Measurements from ENCODE around the gene CUL4A.
"Not testable (repeated sequence)": the region's sequence is repeated elsewhere in the genome, so short reads cannot be mapped to it uniquely, and the experiment has no call there.

CUL4A gene

GRCh38 chr13:113292021-113292862 is 82.8 kb downstream of the CUL4A start:
- Mint-ChIP-seq H3K36me3 (peaks cover 5% of the 10 kb centered on the region), H3K9me3 (peaks cover 4% of the 10 kb centered on the region), H3K27me3 (peaks cover 79% of the 10 kb centered on the region), H3K4me3 (peak overlapping the region; percentile 1), H3K27ac (no peak overlapping the region), H3K4me1 (peaks cover 20% of the 10 kb centered on the region)
- CTCF ChIA-PET: no interaction called here
- peak; percentile 27 for DNase-seq

GRCh38 chr13:113293686-113294085 is 84.3 kb downstream of the CUL4A start:
- Mint-ChIP-seq H3K27ac (no peak overlapping the region), H3K36me3 (peaks cover 8% of the 10 kb centered on the region), H3K27me3 (peaks cover 68% of the 10 kb centered on the region), H3K9me3 (peaks cover 4% of the 10 kb centered on the region), H3K4me3 (no peak overlapping the region), H3K4me1 (peaks cover 30% of the 10 kb centered on the region)
- CTCF ChIA-PET: no interaction called here
- no peak for DNase-seq

GRCh38 chr13:113295776-113296175 is 86.4 kb downstream of the CUL4A start:
- peaks cover 9% of the 10 kb centered on the region for H3K36me3 Mint-ChIP-seq
- H3K27me3 Mint-ChIP-seq: peaks cover 48% of the 10 kb centered on the region
- peak overlapping the region; percentile 85 for H3K4me3 Mint-ChIP-seq
- peak overlapping the region; percentile 15 for H3K27ac Mint-ChIP-seq
- H3K9me3 Mint-ChIP-seq: peaks cover 4% of the 10 kb centered on the region
- DNase-seq: no peak
- CTCF ChIA-PET: no interaction called here
- H3K4me1 Mint-ChIP-seq: peaks cover 37% of the 10 kb centered on the region

GRCh38 chr13:113296823-113297369 is 87.5 kb downstream of the CUL4A start, which contains the start of gene LAMP1:
Gene LAMP1 (plus strand): TSS chr13:113297239. CDS start chr13:113297435, 196 bp downstream.
- CTCF ChIA-PET: interaction anchor here (1.2 kb wide), 1 partner anchor 193 kb away, joined by 3 read pairs; no protein-coding TSS in a partner anchor
- Mint-ChIP-seq H3K27me3 (peaks cover 37% of the 10 kb centered on the region), H3K27ac (peak within 1 kb of the TSS; percentile 98), H3K4me1 (peaks cover 35% of the 10 kb centered on the region), H3K4me3 (peak within 1 kb of the TSS; percentile 85), H3K9me3 (peaks cover 4% of the 10 kb centered on the region), H3K36me3 (peaks cover 9% of the 10 kb centered on the region)
- DNase-seq: peak; percentile 97

GRCh38 chr13:113297370-113298042 is 88.1 kb downstream of the CUL4A start:
- Mint-ChIP-seq H3K36me3 (peaks cover 9% of the 10 kb centered on the region), H3K9me3 (peaks cover 4% of the 10 kb centered on the region), H3K27ac (peak overlapping the region; percentile 93), H3K4me1 (peaks cover 29% of the 10 kb centered on the region), H3K4me3 (peak overlapping the region; percentile 85), H3K27me3 (peaks cover 31% of the 10 kb centered on the region)
- CTCF ChIA-PET: interaction anchor here (1.2 to 1.6 kb wide), 2 partner anchors 96 to 192 kb away, joined by 3 read pairs; no protein-coding TSS in a partner anchor
- DNase-seq: peak; percentile 69

GRCh38 chr13:113298043-113298945 is 88.9 kb downstream of the CUL4A start:
- Mint-ChIP-seq H3K9me3 (peaks cover 4% of the 10 kb centered on the region), H3K36me3 (peaks cover 9% of the 10 kb centered on the region), H3K27me3 (peaks cover 24% of the 10 kb centered on the region), H3K4me3 (peak overlapping the region; percentile 85), H3K27ac (peak overlapping the region; percentile 93), H3K4me1 (peaks cover 27% of the 10 kb centered on the region)
- no peak for DNase-seq
- CTCF ChIA-PET: interaction anchor here (1.2 to 1.6 kb wide), 2 partner anchors 95 to 191 kb away, joined by 3 read pairs; no protein-coding TSS in a partner anchor

GRCh38 chr13:113299951-113300350 is 90.5 kb downstream of the CUL4A start:
- Mint-ChIP-seq H3K4me3 (no peak overlapping the region), H3K4me1 (peaks cover 29% of the 10 kb centered on the region), H3K36me3 (peaks cover 9% of the 10 kb centered on the region), H3K9me3 (peaks cover 4% of the 10 kb centered on the region), H3K27me3 (peaks cover 8% of the 10 kb centered on the region), H3K27ac (no peak overlapping the region)
- CTCF ChIA-PET: no interaction called here
- DNase-seq: no peak

- DNase-seq: no peak
- CTCF ChIA-PET: no interaction called here
- H3K27me3 Mint-ChIP-seq: no peaks in the 10 kb centered on the region
- no peak overlapping the region for H3K27ac Mint-ChIP-seq
- no peaks in the 10 kb centered on the region for H3K9me3 Mint-ChIP-seq
- H3K4me1 Mint-ChIP-seq: peaks cover 19% of the 10 kb centered on the region
- peaks cover 7% of the 10 kb centered on the region for H3K36me3 Mint-ChIP-seq
- H3K4me3 Mint-ChIP-seq: no peak overlapping the region
Observed at GRCh38 chr13:113302986-113303385, 93.6 kb downstream of the CUL4A start.

GRCh38 chr13:113304121-113304520 is 94.7 kb downstream of the CUL4A start:
- Mint-ChIP-seq H3K4me3 (no peak overlapping the region), H3K27ac (no peak overlapping the region), H3K9me3 (no peaks in the 10 kb centered on the region), H3K36me3 (peaks cover 4% of the 10 kb centered on the region), H3K4me1 (peaks cover 8% of the 10 kb centered on the region), H3K27me3 (no peaks in the 10 kb centered on the region)
- no peak for DNase-seq
- CTCF ChIA-PET: no interaction called here

GRCh38 chr13:113305208-113305607 is 95.8 kb downstream of the CUL4A start:
- Mint-ChIP-seq H3K4me3 (no peak overlapping the region), H3K36me3 (peaks cover 9% of the 10 kb centered on the region), H3K27me3 (no peaks in the 10 kb centered on the region), H3K27ac (no peak overlapping the region), H3K9me3 (no peaks in the 10 kb centered on the region), H3K4me1 (peaks cover 6% of the 10 kb centered on the region)
- CTCF ChIA-PET: no interaction called here
- no peak for DNase-seq

GRCh38 chr13:113307491-113307890 is 98.1 kb downstream of the CUL4A start:
- CTCF ChIA-PET: no interaction called here
- no peaks in the 10 kb centered on the region for H3K27me3 Mint-ChIP-seq
- no peaks in the 10 kb centered on the region for H3K9me3 Mint-ChIP-seq
- no peak overlapping the region for H3K27ac Mint-ChIP-seq
- peaks cover 23% of the 10 kb centered on the region for H3K36me3 Mint-ChIP-seq
- DNase-seq: no peak
- H3K4me1 Mint-ChIP-seq: peaks cover 2% of the 10 kb centered on the region
- no peak overlapping the region for H3K4me3 Mint-ChIP-seq

- H3K4me3 Mint-ChIP-seq: no peak overlapping the region
- no peaks in the 10 kb centered on the region for H3K27me3 Mint-ChIP-seq
Observed at GRCh38 chr13:113309473-113309872, 100.1 kb downstream of the CUL4A start.

GRCh38 chr13:113314112-113314511 is 104.7 kb downstream of the CUL4A start:
- H3K9me3 Mint-ChIP-seq, CTCF ChIA-PET, DNase-seq, H3K27ac Mint-ChIP-seq, H3K27me3 Mint-ChIP-seq, H3K4me3 Mint-ChIP-seq, H3K4me1 Mint-ChIP-seq: not testable (repeated sequence)
- peaks cover 25% of the 10 kb centered on the region for H3K36me3 Mint-ChIP-seq

More at GRCh38 chr13:113309473-113309872, 100.1 kb downstream of the CUL4A start:
- Mint-ChIP-seq H3K36me3 (peaks cover 28% of the 10 kb centered on the region), H3K9me3 (no peaks in the 10 kb centered on the region), H3K27ac (no peak overlapping the region), H3K4me1 (peaks cover 2% of the 10 kb centered on the region)
- CTCF ChIA-PET: no interaction called here
- no peak for DNase-seq

Data from activated naive CD4-positive, alpha-beta T cell treated with anti-CD3 and anti-CD28 coated beads, Interleukin-2, amount 10 ng/mL, durations not matched to agents 7 days and 5 days (primary cell).